K562 (cell line): ENCODE data around the gene ZNF296. TPM values are rescaled to one million over a fixed set of nuclear protein-coding genes. Genes with fewer than 3 reads are reported as not detected.
A peak's percentile ranks its signal among the peaks of the same experiment; 100 is the strongest.

Source experiments
- ATAC-seq: fragments of 200-7000 bp; cut with Tn5 transposase; 3 replicates; pipeline ENCODE4 v1.9.1; 2020; ENCODE audit warnings: moderate library complexity
- BruUV-seq: library from RNA; stranded (reverse); fragments of 400-500 nt; replicated peaks from 2 replicates; lab custom pipeline; 2021; lab: Mats Ljungman, UMichigan
- CTCF ChIA-PET: fragments of 300-600 bp; formaldehyde crosslinking; extraction: SDS; loops from one replicate; lab custom pipeline; 2021; ENCODE audit warnings: low intra/inter-chr PET ratio; lab: Yijun Ruan, JAX
- POLR2A ChIA-PET: fragments of 300-600, 350-650 bp; sonication (Branson Sonifier 250); formaldehyde crosslinking; extraction: SDS; loops from one replicate; lab custom pipeline; 2021; ENCODE audit warnings: antibody characterized with exemption, inconsistent platforms; lab: Yijun Ruan, JAX
- DNase-seq, 4 experiments: peaks; one replicate each; pipeline versions ENCODE4 v3.0.0 to v3.0.0-alpha.2; 2011 to 2018; ENCODE audit warnings: low spot score in 3 of 4, mixed read lengths in 3 of 4; ENCODE audit errors: extremely low read depth in 1 of 4
- FAIRE-seq: peaks from 2 replicates; lab custom pipeline; 2011; peaks lifted over from hg19 to GRCh38; lab: Jason Lieb, UNC
- H2AFZ ChIP-seq: 2 replicates; pipeline ENCODE4 v1.6.0; 2011; ENCODE audit warnings: low read depth, low read length, control low read depth, inconsistent platforms
- H3K27ac ChIP-seq: fragments of 200-600 bp; 3 replicates; pipeline ENCODE4 v1.8.0; 2011; ENCODE audit warnings: low read depth, mild to moderate bottlenecking, control low read depth, inconsistent platforms, low read length, moderate library complexity, mixed read lengths; ENCODE audit errors: extremely low read depth
- H3K27me3 ChIP-seq, 2 experiments: fragments of 300-600 bp in 1 of 2; 2 replicates in 1 of 2; 3 replicates in 1 of 2; pipeline versions ENCODE4 v1.6.0 to v1.8.0; 2011; ENCODE audit warnings: inconsistent platforms in 2 of 2, low read length in 2 of 2, mild to moderate bottlenecking in 1 of 2, mixed read lengths in 1 of 2, moderate library complexity in 1 of 2; ENCODE audit not compliant: control insufficient read depth in 2 of 2, insufficient read depth in 2 of 2
- H3K36me3 ChIP-seq: fragments of 300-600 bp; 3 replicates; pipeline ENCODE4 v1.8.0; 2011; ENCODE audit warnings: mild to moderate bottlenecking, low read length, inconsistent platforms; ENCODE audit not compliant: control insufficient read depth, insufficient read depth
- H3K4me1 ChIP-seq, 2 experiments: fragments of 200-600 bp in 1 of 2; replicated peaks in 1 of 2; 2 replicates in 1 of 2; 3 replicates in 1 of 2; pipeline versions ENCODE4 v1.5.1 to v1.8.0; 2011; ENCODE audit warnings: inconsistent platforms in 2 of 2, low read length in 2 of 2, mild to moderate bottlenecking in 1 of 2, mixed read lengths in 1 of 2, moderate library complexity in 1 of 2; ENCODE audit not compliant: control insufficient read depth in 2 of 2, insufficient read depth in 2 of 2
- H3K4me2 ChIP-seq: 2 replicates; pipeline ENCODE4 v1.6.1; 2011; ENCODE audit warnings: low read length, control low read depth, inconsistent platforms, mixed read lengths; ENCODE audit not compliant: insufficient read depth
- H3K4me3 ChIP-seq: fragments of 200-600 bp; sonication (generic), shearing (Covaris generic); 2 replicates; pipeline ENCODE4 v1.5.1; 2016; ENCODE audit warnings: control low read depth, inconsistent platforms
- H3K79me2 ChIP-seq: fragments of 200-600 bp; 3 replicates; pipeline ENCODE4 v1.8.0; 2011; ENCODE audit warnings: low read length, inconsistent platforms; ENCODE audit not compliant: control insufficient read depth, insufficient read depth
- H3K9ac ChIP-seq, 2 experiments: 2 replicates each; pipeline versions ENCODE4 v1.6.0 to v1.6.1; 2011; ENCODE audit warnings: low read depth in 2 of 2, low read length in 2 of 2, control low read depth in 1 of 2, inconsistent platforms in 1 of 2, mild to moderate bottlenecking in 1 of 2, mixed read lengths in 1 of 2; ENCODE audit not compliant: insufficient read depth in 1 of 2
- H3K9me1 ChIP-seq: one replicate; pipeline ENCODE4 v1.6.0; 2011; ENCODE audit warnings: inconsistent platforms, mild to moderate bottlenecking, low read length, moderate library complexity; ENCODE audit not compliant: control insufficient read depth, insufficient read depth
- H3K9me3 ChIP-seq: replicated peaks from 2 replicates; pipeline ENCODE4 v1.5.1; 2011; ENCODE audit warnings: low read depth, low read length, inconsistent platforms; ENCODE audit not compliant: control insufficient read depth, insufficient read depth
- H4K20me1 ChIP-seq: replicated peaks from 2 replicates; pipeline ENCODE4 v1.6.1; 2011; ENCODE audit warnings: low read length, inconsistent platforms, mixed read lengths; ENCODE audit not compliant: control insufficient read depth, insufficient read depth
- ARNT ChIP-seq, 2 experiments: fragments of 450-650 bp; IDR thresholded peaks; 2 replicates each; pipeline ENCODE4 v1.6.1; 2016; ENCODE audit warnings: mild to moderate bottlenecking in 1 of 2
- ASH1L ChIP-seq: fragments of 450-650 bp; IDR thresholded peaks from 2 replicates; pipeline ENCODE4 v1.6.1; 2018; ENCODE audit warnings: borderline replicate concordance, mild to moderate bottlenecking, low read depth; ENCODE audit not compliant: partially characterized antibody
- ERF ChIP-seq: fragments of 450-650 bp; formaldehyde crosslinking; IDR thresholded peaks from 2 replicates; pipeline ENCODE4 v1.4.0; 2020; ENCODE audit warnings: mild to moderate bottlenecking, mixed read lengths
- HIVEP1 ChIP-seq: fragments of 250-450 bp; sonication (Bioruptor Pico); IDR thresholded peaks from 2 replicates; pipeline ENCODE4 v1.4.0; 2020; ENCODE audit warnings: mild to moderate bottlenecking
- JUN ChIP-seq, 2 experiments: sonication (generic) in 1 of 2; formaldehyde crosslinking in 1 of 2; IDR thresholded peaks; 2 replicates each; pipeline versions ENCODE4 v1.6.1 to v1.8.0; 2012 to 2022; ENCODE audit warnings: borderline replicate concordance in 2 of 2, mild to moderate bottlenecking in 2 of 2, improper control_type of control experiment in 1 of 2, low read depth in 1 of 2, low read length in 1 of 2, missing genetic modification reagents in 1 of 2
- NFRKB ChIP-seq: fragments of 450-650 bp; IDR thresholded peaks from 2 replicates; pipeline ENCODE4 v1.6.1; 2016; ENCODE audit warnings: low read depth
- SP2 ChIP-seq: IDR thresholded peaks from 2 replicates; pipeline ENCODE4 v1.6.1; 2011; ENCODE audit warnings: mild to moderate bottlenecking, low read depth, low read length, moderate library complexity; ENCODE audit not compliant: poor library complexity, severe bottlenecking; ENCODE audit errors: extremely low read depth
- TAF9B ChIP-seq: fragments of 450-650 bp; IDR thresholded peaks from 2 replicates; pipeline ENCODE4 v1.6.1; 2018; ENCODE audit warnings: mild to moderate bottlenecking; ENCODE audit not compliant: partially characterized antibody
- ZNF354B ChIP-seq: fragments of 250-450 bp; sonication (Bioruptor Pico); IDR thresholded peaks from 2 replicates; pipeline ENCODE4 v1.4.0; 2020
- WGBS: fragments of 100-300 bp; shearing (Covaris generic); methylation state at CpG from one replicate; pipeline ENCODE4 v1.1.6; 2016; ENCODE audit warnings: low coverage, mixed read lengths; ENCODE audit not compliant: insufficient coverage; ENCODE audit errors: missing lambda C conversion rate; 5-methylcytosine and 5-hydroxymethylcytosine counted together
- in situ Hi-C: fragments of 300-500 bp; cut with MboI; formaldehyde crosslinking; loops from 4 replicates; pipeline ENCODE4 v1.15.0; 2018; ENCODE audit warnings: inconsistent platforms, mixed read lengths
- intact Hi-C: fragments of 100-400 bp; cut with micrococcal nuclease; formaldehyde crosslinking; loops from 2 replicates; pipeline ENCODE4 v1.14.2; 2022
- polyA plus RNA-seq, 8 experiments: library from polyadenylated mRNA; depleted of rRNA in 4 of 8; stranded (reverse) in 5 of 8; unstranded in 3 of 8; fragments of >200 nt; fragmentation: Nextera tagmentation in 2 of 8; fragmentation: Illumina TruSeq in 1 of 8; extraction: Ambion mirVana in 2 of 8; extraction: Trizol in 1 of 8; gene quantifications; 2 replicates each; pipeline versions ENCODE4 v1.2.1 to v1.2.3, GENCODE V29; 2011 to 2014; ENCODE audit warnings: inconsistent platforms in 1 of 8, missing spikeins in 1 of 8
- total RNA-seq, 7 experiments: library from RNA; depleted of rRNA in 6 of 7; stranded (reverse); fragments of >200 nt in 6 of 7; fragmentation: Illumina TruSeq in 2 of 7; extraction: Trizol in 2 of 7; gene quantifications; 2 replicates each; pipeline versions ENCODE4 v1.2.1 to v1.2.3, GENCODE V29; 2011 to 2021; ENCODE audit warnings: low replicate concordance in 1 of 7
- TF ChIP-seq, protein P1 (sequence below), 2 experiments: fragments of 450-650 bp in 1 of 2; sonication (generic) in 1 of 2; formaldehyde crosslinking in 1 of 2; IDR thresholded peaks in 1 of 2; conservative IDR thresholded peaks in 1 of 2; 2 replicates each; pipeline versions ENCODE4 v1.6.1 to v1.8.1; 2016 to 2023; ENCODE audit warnings: mild to moderate bottlenecking in 2 of 2, moderate library complexity in 2 of 2, inconsistent platforms in 1 of 2, missing genetic modification reagents in 1 of 2
- TF ChIP-seq, protein P2 (sequence below): fragments of 450-650 bp; conservative IDR thresholded peaks from 2 replicates; pipeline ENCODE4 v1.6.1; 2016; ENCODE audit warnings: missing genetic modification characterization, low read depth, mild to moderate bottlenecking, missing compliant biosample characterization, moderate library complexity
- TF ChIP-seq, protein P3 (sequence below): IDR thresholded peaks from 2 replicates; pipeline ENCODE4 v1.6.1; 2014; ENCODE audit warnings: antibody characterized with exemption
- TF ChIP-seq, protein P4 (sequence below): fragments of 450-650 bp; IDR thresholded peaks from 2 replicates; pipeline ENCODE4 v1.6.1; 2018; ENCODE audit warnings: mild to moderate bottlenecking, low read depth; ENCODE audit not compliant: partially characterized antibody

The ZNF296 gene
- total and polyA plus RNA-seq, 9 of the 15 experiments (the other 6 are each of a cell fraction or from before 2014, with no cell fraction given): 0.03 to 8.8 (median 0.47) TPM; not detected in 1

DNA sequence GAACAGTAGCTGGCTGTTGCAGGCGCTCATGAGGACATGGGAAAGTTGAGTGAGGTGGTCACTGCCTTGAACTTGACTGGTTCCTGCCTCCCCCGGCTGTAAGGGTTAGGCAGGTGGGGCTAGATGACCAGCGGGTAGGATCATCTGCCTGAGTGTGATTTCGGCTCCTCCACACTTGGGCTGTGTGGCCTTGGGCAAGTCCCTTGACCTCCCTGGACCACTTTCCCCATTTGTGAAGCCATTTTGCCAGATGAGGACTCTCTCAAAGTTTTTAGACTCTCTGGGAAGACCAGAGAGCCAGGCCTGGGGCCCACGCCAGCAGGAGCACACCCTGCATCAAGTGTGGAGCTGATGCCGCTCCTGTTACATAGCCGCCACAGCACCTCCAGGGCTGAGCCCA, 26.2 kb upstream of the ZNF296 start:
- no peaks in the 10 kb centered on the region for H3K27me3 ChIP-seq
- peaks cover 76% of the 10 kb centered on the region for H4K20me1 ChIP-seq
- peak overlapping the region in 1 of 2 experiments; percentile 56; a peak in 1 of 4 replicates for H3K9ac ChIP-seq
- intact Hi-C loops (no loop called here), in situ Hi-C loops (no loop called here)
- H3K27ac ChIP-seq: no peak overlapping the region
- 82% methylated on average over 7 of the region's 7 CpGs for WGBS
- H3K79me2 ChIP-seq: peaks cover 87% of the 10 kb centered on the region
- no peak overlapping the region for H3K4me2 ChIP-seq
- H3K36me3 ChIP-seq: peaks cover 41% of the 10 kb centered on the region; the same call in 2 of the 3 replicates
- POLR2A ChIA-PET: interaction anchor here (1.3 to 2.2 kb wide), 2 partner anchors 10 to 11 kb away, joined by 5 to 6 read pairs; partner anchors contain the start of gene PPP1R37
- no peak overlapping the region for H2AFZ ChIP-seq
- CTCF ChIA-PET: no interaction called here
- no peak overlapping the region for H3K4me3 ChIP-seq
- peaks cover 21 to 43% of the 10 kb centered on the region in 2 experiments for H3K4me1 ChIP-seq
- no peaks in the 10 kb centered on the region for H3K9me3 ChIP-seq
- no peak for FAIRE-seq
- TF ChIP-seq JUN (IDR thresholded peaks at IDR 0.05; ENCODE audit: borderline replicate concordance, low read depth, low read length) (no peak), JUN (CRISPR knock-in tag; IDR thresholded peaks at IDR 0.05; ENCODE audit: borderline replicate concordance) (no peak), ARNT (IDR thresholded peaks at IDR 0.05) (no peak), SP2 (no peak), HIVEP1 (CRISPR knock-in tag) (no peak), ZNF354B (CRISPR knock-in tag) (no peak), ASH1L (no peak), ERF (CRISPR knock-in tag) (no peak), TAF9B (no peak), NFRKB (no peak)
- TF ChIP-seq, protein P1, sequence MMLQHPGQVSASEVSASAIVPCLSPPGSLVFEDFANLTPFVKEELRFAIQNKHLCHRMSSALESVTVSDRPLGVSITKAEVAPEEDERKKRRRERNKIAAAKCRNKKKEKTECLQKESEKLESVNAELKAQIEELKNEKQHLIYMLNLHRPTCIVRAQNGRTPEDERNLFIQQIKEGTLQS (IDR thresholded peaks at IDR 0.05): no peak
- TF ChIP-seq, protein P1 (CRISPR knock-in tag; conservative IDR thresholded peaks at IDR 0.05): no peak
- TF ChIP-seq, protein P2, sequence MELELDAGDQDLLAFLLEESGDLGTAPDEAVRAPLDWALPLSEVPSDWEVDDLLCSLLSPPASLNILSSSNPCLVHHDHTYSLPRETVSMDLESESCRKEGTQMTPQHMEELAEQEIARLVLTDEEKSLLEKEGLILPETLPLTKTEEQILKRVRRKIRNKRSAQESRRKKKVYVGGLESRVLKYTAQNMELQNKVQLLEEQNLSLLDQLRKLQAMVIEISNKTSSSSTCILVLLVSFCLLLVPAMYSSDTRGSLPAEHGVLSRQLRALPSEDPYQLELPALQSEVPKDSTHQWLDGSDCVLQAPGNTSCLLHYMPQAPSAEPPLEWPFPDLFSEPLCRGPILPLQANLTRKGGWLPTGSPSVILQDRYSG (tag): no peak
- TF ChIP-seq, protein P3, sequence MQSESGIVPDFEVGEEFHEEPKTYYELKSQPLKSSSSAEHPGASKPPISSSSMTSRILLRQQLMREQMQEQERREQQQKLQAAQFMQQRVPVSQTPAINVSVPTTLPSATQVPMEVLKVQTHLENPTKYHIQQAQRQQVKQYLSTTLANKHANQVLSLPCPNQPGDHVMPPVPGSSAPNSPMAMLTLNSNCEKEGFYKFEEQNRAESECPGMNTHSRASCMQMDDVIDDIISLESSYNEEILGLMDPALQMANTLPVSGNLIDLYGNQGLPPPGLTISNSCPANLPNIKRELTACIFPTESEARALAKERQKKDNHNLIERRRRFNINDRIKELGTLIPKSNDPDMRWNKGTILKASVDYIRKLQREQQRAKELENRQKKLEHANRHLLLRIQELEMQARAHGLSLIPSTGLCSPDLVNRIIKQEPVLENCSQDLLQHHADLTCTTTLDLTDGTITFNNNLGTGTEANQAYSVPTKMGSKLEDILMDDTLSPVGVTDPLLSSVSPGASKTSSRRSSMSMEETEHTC: no peak
- TF ChIP-seq, protein P4, sequence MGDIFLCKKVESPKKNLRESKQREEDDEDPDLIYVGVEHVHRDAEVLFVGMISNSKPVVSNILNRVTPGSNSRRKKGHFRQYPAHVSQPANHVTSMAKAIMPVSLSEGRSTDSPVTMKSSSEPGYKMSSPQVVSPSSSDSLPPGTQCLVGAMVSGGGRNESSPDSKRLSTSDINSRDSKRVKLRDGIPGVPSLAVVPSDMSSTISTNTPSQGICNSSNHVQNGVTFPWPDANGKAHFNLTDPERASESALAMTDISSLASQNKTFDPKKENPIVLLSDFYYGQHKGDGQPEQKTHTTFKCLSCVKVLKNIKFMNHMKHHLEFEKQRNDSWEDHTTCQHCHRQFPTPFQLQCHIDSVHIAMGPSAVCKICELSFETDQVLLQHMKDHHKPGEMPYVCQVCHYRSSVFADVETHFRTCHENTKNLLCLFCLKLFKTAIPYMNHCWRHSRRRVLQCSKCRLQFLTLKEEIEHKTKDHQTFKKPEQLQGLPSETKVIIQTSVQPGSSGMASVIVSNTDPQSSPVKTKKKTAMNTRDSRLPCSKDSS: no peak
- no peak for DNase-seq
- peaks cover 15% of the 10 kb centered on the region for H3K9me1 ChIP-seq
- no peak for ATAC-seq
- BruUV-seq: no TSS peak
